Measurements from ENCODE around the gene EXOC3L2.
A peak's percentile ranks its signal among the peaks of the same experiment; 100 is the strongest.

EXOC3L2 gene

DNA sequence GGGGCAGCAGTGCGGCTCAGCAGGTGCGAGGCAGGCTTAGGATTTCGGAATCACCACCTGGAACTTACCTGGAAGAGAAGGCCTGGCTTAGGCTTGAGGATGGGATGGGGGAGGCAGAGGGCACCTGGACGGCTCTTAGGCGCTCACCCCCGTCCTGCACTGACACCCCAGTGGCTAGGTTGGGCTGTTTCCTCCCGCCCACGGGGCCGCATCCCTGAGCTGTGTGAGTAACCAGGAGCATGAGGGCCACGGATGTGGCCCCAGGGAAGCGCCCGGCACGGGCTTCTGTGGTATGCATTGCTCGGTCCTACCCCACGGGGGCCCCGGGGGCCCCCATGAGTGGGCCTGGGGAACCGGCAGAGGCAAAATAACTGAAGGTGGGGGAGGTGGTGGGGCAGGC lies 82.1 kb downstream of the EXOC3L2 start:
- H3K27ac ChIP-seq: no peak overlapping the region
- TF ChIP-seq CTCF (conservative IDR thresholded peaks at IDR 0.05): no peak

- peak overlapping the region; percentile 64; the same call in 1 of the 2 replicates for H3K27ac ChIP-seq
- TF ChIP-seq CTCF (conservative IDR thresholded peaks at IDR 0.05): no peak
These were observed 82.5 kb downstream of the EXOC3L2 start for GRCh38 chr19:45162608-45163143.
